GM19468 (cell line): Measurements from ENCODE around the gene XPR1.
"Not testable (repeated sequence)": the region's sequence is repeated elsewhere in the genome, so short reads cannot be mapped to it uniquely, and the experiment has no call there.

Experiments
- ATAC-seq: cut with Tn5 transposase; IDR thresholded peaks from one replicate; pipeline ENCODE4 v1.9.1; 2021; ENCODE audit warnings: mild to moderate bottlenecking, moderate library complexity, moderate number of reproducible peaks; ENCODE audit not compliant: unreplicated experiment; ENCODE audit errors: extremely low read depth

XPR1 gene

DNA sequence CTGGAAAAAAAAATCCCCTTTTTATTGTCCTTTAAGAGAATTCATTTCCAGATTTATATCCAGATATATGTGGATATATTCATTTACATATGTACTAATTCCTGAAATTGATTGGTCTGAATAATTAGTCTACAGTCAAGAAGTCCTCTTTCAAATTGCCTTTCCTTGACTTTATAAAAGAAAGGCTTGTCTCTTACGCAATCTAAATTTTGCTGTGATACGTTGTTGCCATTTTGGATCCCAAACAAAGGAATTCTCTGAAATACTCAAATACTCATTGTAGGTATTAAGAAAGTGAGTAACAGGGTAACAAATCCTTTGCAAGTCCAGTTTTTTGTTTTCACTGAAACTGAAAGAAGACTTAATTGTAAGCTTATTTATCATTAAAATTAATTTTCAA lies 144.0 kb downstream of the XPR1 start:
- ATAC-seq, result no peak

DNA sequence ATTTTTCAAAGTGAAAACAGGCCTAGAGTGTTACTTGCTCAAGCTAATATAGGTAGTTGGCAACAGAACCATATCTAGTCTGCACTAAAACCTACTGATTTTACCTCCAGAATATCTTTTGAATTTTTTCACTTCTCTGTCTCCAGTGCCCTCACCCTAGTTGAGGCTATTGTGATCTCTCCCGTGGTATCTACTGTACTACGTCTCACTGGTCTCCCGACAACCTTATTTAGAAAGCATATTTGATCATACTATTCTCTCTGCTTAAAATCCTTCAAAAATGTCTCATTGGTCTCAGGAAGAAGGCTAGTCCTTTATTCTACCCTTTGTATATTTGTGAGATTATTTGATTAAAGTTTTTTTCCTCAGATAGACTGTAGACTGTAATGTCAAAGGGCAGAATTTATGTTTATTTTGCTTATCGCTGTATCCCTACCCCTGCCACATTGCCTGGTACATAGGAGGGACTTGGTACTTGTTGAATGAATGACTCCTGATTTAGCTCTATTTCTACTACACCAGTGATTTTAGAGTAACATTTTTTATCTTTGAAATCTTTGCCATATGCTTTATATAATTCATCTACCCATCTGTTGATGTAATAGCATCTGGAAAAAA lies 145.4 kb downstream of the XPR1 start:
- no peak for ATAC-seq

DNA sequence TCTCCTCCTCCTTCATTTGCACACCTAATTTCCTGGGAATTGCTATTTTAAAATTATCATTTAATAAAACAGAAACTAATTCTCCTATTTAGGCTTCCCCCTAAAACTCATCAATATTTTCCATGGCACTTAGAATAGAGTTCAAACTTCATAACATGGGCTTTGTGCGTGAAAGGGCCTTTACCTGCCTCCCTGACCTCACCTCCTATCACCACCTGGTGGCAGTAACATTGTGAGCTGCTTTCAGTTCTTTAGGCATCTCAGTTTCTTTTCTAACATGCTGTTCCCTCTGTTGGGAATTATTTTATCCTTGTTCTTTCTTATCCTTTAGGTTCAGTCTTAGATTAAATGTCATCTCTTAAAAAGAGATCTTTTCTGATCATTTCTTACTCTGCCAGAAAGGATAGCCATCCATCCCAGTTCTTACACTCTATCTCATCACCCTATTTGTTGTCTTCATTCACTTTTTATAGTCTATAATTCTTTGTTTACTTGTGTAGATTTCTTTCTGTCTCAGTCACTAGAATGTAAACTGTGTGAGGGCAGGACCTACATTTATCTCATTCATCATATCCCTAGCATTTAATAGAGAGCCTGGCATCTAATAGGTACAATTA lies 147.1 kb downstream of the XPR1 start:
- ATAC-seq, result no peak

DNA sequence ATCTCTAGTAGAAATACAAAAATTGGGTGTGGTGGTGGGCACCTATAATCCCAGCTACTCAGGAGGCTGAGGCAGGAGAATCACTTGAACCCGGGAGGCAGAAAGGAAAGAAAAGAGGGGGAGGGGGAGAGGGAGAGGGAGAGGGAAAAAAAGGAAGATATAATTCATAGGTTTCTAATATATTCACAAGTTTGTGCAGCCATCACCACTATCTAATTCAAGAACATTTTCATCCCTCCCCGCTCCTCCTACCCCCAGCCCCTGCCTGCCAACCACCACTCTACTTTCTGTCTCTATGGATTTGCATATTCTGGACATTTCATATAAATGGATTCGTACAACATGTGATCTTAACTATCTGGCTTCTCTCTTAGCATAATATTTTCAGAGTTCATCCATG lies 147.8 kb downstream of the XPR1 start:
- no peak for ATAC-seq

DNA sequence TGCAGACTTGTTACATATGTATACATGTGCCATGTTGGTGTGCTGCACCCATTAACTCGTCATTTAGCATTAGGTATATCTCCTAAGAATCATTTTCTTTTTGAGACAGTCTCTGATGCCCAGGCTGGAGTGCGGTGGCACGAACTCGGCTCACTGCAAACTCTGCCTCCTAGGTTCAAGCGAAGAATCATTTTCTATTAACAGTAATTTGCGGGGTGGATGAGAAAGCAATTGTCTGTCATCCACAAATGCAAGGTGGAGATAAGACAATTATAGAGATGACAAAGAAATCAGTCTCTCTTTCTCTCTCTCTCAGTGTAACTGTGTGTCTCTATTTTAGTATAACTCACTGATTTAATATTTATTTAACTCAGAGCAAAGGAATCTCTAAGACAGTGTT lies 149.9 kb downstream of the XPR1 start:
- no peak for ATAC-seq

DNA sequence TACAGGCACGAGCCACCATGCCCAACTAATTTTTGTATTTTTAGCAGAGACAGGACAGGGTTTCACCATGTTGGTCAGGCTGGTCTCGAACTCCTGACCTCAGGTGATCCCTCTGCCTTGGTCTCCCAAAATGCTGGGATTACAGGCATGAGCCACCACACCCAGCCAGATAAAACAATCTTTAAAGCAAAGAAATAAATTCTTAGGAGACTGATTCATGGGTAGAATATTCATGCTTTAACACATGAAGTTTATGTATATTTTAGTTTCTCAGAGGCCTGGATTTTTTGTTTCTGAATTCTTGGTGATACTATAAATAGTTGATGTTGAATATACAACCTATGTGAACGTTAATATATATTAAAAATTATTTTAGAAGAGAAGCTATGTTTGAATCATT lies 153.5 kb downstream of the XPR1 start:
- no peak for ATAC-seq

DNA sequence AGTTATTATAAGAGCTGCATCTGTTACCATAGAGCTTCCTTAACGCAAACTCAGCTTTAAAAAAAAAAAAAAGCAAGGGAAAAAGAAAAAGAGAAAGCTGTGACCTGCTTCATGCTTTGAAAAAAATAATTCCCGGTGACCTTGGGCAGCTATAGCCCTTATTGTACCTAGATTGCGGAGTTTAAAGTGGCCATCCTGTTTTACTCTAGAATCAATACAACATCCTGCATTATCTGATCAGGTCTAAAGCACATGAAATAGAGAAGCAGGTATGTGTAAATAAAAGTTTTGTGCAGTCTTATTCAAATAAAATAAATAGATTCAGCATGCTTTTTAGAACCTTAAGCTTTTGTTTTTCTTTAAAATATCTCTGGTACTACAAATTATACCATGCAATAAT lies 154.1 kb downstream of the XPR1 start:
- no peak for ATAC-seq

DNA sequence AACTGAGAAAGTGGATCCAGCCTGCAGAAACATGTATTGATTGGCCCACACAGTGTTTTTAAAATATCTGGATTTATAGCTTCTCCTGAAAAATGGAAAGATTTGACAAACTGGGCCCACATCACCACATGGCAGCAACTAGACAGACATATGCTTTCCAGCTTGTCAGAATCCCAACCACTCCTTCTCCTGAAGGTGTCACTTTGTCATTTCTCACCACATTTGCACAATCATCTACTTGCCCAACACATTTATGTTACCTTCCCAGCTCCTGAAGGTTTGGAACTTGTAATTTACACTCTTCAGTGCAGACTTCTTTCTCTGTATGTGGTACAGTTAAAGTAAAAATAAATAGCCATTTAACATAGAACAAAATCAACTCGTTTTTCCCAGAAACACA lies 154.8 kb downstream of the XPR1 start:
- no peak for ATAC-seq

DNA sequence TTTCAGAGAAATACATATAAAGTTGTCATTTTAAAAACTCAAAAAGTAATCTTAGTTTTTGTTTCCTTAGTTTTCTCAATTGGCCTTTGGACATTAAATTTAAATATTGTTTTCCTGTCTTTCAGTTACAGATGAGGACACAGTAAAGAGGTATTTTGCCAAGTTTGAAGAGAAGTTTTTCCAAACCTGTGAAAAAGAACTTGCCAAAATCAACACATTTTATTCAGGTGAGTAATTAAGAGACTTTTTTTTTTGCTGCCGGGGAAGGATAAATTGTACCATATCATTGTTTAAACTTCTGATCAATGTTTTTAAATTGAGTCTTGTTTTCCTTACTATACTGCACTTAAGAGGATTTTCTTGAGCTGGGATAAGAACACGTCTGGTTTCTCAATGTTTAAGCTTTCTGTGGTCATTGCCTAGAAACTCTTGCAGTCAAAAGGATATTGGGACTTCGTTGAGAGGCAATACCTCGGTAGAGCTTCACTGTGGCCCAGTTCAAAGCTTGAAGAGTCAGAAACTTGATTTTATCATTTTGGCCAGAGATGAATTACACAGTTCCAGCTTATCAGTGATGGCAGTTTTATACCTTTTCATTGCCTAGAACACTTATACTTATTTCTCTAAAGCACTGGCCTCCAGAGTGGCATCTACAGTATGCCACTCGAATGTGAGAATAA lies 155.9 kb downstream of the XPR1 start:
- ATAC-seq, result no peak

DNA sequence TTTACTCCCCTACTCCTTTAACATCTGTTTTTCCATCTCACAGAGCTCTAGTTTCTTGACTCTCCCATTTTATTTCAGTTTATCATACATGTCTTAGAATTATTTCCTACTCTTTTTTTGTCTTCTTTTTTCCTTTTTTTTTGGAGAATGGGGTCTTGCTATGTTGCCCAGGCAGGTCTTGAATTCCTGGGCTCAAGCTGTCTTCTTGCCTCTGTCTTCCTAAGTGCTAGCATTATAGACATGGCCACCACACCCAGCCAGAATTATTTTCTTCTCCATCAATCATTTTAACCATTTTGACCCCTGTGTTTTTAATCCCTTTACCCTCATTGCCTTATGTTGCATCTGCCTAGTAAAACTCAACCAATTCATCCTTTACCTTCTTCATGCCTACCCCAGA lies 157.6 kb downstream of the XPR1 start:
- no peak for ATAC-seq

DNA sequence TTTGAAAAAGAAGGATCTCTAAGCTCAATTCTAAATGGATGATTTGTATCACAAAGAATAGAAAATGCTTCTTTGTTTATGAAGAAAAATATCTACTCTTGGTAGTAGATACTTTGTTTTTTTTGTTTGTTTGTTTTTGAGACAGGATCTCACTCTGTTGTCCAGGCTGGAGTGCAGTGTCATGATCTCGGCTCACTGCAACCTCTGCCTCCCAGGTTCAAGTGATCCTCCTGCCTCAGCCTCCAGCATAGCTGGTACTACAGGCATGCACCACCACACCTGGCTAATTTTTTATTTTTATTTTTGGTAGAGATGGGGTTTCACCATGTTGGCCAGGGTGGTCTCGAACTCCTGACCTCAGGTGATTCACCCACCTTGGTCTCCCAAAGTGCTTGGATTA lies 159.3 kb downstream of the XPR1 start:
- not testable (repeated sequence) for ATAC-seq

DNA sequence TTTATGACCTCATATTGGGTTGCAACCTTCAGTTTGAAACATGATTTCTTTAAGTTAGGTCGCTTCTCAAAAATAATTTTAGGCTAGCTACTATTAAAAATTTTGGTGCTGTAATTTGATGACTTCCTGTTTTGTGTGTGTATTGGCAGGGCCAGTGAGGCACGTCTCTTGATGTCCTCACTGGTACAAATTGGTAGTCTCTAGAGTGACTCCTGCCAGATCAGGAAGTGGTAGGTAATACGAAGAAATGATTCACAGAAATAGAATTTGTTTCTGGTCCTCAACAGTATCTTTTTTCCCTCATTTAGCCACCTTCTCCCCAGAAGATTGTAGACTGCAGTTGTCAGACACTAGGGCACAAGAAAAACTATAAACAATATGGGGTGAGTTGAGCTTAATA lies 160.0 kb downstream of the XPR1 start:
- ATAC-seq, result no peak

DNA sequence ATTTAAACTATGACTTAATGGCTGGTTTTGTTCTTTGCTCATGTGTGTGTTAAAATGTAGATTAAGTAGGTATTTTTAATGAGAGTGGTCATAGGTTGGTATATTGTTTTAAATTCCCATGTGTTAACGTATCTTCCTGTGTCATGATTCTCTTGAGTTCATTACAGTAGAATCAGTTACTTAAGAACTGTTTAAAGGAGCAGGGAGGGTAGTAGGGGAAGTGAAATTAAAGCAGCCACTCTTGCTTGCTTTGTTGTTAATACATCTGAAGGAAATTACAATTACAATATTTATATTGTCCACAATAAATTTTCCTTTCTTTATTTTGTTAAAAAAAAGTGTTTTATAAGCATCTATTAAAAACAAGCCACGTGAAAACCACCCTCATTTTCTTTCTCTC lies 161.6 kb downstream of the XPR1 start:
- no peak for ATAC-seq

DNA sequence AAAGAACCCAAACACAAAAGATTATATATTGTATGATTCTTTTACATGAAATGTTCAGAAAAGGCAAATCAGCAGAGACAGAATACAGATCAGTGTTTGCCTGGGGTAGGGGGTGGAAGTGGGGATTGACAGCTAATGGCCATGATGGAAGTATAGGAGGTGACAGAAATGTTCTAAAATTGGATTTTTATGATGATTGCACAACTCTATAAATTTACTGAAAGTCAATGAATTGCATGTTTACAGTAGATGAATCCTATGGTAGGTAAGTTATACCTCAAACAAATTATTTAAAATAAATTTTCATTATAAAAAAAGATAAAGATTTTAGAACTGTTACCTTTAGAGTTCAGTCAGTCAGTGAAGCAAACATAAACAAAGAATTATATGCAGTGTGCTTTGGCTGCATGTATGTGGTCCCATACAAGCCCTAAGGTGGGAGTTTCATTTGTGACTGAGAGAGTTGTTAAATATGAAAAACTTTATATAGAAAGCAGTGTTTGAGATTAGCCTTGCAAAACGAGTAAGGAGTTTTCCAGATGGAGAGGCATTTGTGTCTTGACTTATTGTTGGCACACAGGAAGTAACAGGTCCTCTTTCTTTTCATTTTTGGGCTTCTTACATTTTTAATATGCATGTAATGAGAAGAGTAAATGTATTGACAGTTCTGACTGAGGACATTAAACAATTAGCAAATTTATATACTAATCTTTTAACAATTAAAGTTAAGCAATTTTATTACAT lies 165.2 kb downstream of the XPR1 start:
- no peak for ATAC-seq

DNA sequence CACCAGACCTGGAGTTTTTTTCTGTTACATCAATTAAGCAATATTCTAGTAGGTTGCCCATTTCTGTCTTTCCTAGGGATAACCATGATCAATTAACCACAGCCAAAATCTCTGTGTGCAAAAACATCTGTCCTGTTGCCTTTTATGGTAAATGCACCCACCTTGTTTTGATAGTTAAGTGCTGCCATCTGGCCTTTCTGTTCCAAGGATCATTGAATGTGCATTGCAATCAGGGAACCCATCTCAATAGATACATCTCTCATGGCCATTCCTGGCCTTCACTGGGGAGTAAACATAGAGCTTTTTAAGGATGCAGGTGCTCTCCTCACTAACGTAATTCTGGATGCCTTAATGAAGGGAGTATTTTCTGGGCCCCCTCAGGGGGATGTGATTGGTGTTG lies 169.1 kb downstream of the XPR1 start:
- ATAC-seq, result no peak

DNA sequence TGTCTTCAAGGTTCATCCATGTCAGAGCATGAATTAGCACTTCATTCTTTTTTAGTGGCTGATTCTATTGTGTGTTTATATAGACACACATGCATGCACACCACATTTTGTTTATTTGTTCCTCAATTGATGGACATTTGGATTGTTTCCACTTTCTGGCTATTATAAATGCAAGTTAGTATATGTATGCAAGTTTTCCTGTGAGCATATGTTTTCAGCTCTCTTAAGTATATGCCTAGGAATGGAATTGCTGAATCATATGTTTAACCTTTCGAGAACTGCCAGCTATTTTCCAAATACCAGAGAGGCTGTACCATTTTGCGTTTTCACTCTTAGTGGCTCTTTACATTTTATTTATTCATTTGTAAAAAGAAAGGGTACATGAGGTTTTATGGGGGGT lies 171.0 kb downstream of the XPR1 start:
- ATAC-seq, result no peak

DNA sequence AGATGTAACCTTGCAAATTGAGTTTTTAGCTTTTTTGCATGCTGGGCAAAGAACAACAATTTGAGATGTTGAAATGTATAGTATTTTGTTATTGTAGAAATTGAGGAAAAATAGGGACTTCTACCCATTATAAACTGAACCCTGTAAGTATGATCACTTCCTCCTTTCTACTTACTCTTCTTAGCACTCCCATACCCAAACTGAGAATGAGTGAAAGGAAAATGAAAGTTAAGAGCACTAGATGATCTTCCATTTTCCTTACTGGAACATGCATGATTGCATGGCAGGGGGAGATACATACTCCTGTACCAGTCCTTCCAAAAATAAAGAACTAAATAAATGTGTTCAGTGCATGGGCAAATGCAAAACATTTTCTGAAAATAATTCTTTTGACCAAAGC lies 173.5 kb downstream of the XPR1 start:
- peak; percentile 76 for ATAC-seq

DNA sequence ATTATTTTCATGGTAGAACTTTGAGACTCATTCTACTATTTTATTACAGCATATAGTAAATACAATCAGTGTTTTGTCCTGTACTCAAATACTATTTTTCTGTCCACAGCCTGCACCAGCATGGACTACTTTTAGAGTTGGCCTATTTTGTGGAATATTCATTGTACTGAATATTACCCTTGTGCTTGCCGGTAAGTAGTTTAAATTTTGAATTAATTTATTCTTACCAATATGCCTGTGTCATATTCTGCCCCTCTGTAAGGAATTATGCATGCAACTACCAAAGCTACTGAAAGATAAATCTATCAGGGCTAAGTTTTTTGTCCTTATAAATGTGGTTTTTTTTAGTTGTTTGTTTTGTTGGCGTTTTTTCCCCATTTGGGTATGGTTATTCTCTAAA lies 179.5 kb downstream of the XPR1 start:
- ATAC-seq, result no peak

DNA sequence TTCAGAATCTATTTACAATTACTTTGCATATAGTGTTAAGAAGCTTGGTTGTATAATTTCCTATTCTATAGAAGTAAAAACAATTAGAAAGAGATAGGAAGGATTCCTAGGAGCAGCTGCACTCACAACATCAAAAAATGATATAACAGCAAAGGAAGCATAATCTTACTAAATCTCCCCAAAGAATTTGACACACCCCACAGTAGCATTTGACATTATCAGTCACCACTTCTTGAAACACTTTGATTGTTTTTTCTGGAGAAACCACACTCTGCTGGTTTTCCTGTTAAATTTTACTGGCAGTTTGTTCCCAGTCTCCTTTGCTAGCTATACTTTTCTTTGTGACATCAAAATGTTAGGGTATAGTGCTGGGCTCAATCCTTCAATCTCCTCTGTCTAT lies 180.1 kb downstream of the XPR1 start:
- ATAC-seq, result no peak

DNA sequence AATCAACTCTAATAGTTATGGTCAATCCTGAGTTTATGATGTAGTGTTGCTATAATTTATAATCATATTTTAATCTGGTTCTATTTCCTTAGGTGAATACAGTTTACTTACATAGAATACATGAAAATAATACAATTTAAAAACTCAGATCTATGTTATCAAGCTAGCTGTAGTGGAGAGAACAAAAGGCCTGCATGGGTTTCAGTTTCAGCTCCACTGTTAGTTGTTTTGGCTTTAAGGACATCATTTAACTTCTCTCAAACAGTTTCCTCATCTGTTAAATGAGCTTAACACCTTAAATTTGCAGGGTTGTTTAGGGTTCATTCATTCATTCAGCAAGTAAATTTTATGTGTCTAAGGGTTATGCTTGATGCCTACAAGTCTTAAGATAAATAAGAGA lies 182.4 kb downstream of the XPR1 start:
- ATAC-seq, result no peak

DNA sequence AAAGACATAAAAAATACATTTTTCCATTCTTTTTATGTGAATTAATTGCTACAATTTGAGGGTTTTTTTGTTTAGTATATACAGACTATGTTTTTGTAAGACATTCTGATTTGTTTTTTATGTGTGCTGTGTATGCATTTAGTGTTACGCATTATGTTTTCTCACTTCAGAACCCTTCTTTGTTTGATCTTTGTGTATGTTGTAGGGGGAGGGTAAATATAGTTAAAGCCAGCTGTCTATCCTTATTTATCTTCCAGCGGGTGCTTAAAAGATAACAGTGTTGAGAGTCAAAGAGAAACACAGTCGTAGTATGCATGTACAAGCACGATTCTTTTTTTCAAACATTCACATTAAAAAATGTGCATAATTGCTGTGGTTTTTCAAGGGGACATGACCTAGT lies 183.4 kb downstream of the XPR1 start:
- ATAC-seq, result no peak
